ENCODE results near the gene HDX.
"Not testable (repeated sequence)": the region's sequence is repeated elsewhere in the genome, so short reads cannot be mapped to it uniquely, and the experiment has no call there.

HDX gene, protein sequence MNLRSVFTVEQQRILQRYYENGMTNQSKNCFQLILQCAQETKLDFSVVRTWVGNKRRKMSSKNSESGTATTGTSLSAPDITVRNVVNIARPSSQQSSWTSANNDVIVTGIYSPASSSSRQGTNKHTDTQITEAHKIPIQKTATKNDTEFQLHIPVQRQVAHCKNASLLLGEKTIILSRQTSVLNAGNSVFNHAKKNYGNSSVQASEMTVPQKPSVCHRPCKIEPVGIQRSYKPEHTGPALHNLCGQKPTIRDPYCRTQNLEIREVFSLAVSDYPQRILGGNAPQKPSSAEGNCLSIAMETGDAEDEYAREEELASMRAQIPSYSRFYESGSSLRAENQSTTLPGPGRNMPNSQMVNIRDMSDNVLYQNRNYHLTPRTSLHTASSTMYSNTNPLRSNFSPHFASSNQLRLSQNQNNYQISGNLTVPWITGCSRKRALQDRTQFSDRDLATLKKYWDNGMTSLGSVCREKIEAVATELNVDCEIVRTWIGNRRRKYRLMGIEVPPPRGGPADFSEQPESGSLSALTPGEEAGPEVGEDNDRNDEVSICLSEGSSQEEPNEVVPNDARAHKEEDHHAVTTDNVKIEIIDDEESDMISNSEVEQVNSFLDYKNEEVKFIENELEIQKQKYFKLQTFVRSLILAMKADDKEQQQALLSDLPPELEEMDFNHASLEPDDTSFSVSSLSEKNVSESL

DNA sequence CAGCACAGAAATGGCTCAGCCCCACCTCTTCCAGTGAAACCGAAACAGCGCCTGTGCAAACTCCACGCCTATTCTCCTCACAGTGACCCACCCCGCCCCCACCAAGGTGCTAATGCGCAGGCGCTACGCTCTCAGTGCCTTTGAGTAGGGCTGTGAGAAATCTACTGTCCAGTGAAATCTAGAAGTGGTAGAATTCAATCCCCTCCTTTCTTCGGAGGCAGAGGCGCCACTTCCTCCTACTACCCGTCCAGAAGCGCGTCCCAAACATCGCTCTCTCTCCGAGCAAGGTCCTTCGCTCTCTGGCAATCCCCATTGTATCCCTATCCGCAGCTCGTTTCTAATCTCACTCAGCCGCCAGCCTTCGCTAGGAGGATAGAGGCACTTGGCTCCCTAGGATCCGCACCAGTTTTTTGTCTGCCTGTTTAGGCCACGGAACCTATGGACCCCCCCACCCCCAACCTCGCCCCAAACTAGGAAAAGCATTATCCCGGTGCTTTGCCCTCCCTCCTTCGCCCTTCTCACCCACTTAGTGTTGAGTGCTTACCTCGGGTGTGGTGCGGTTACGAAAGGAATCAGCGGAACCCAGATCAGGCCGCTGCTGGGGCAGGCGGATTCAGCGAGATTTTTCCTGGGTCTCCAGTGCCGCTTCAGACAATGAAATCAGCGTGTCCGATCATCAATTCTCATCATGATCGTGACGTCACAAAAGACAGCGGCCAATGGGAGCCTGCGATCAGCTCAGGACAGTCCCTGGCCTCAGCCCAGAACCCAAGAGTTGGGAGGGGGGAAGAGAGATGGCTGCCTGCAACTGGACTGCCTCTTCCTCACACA lies at the start of gene HDX:
TSS of gene HDX (minus strand) at position 656 of the 831 bp plus-strand sequence. CDS start 27,056 bp downstream, outside the sequence.
- peak; percentile 79 for DNase-seq

DNA sequence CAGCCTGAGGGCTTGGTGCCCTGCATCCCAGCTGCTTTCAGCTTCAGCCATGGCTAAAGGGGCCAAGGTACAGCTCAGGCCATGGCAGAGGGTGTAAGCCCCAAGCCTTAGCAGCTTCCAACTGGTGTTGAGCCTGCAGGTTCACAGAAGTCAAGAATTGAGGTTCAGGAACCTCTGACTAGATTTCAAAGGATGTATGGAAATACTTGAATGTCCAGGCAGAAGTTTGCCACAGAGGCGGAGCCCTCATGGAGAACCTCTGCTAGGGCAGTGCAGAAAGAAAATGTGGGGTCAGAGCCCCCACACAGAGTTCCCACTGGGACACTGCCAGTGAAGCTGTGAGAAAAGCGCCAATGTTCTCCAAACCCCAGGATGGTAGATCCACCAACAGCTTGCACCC lies 39.1 kb upstream of the HDX start:
- DNase-seq: not testable (repeated sequence)

DNA sequence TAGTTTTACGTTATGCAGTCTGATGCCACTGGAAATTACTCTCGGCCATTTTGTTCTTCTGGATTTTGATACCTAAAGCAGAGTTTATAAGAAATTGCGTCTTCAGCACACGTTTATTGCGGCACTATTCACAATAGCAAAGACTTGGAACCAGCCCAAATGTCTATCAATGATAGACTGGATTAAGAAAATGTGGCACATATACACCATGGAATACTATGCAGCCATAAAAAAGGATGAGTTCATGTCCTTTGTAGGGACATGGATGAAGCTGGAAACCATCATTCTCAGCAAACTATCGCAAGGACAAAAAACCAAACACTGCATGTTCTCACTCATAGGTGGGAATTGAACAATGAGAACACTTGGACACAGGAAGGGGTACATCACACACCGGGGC lies 35.4 kb upstream of the HDX start:
- not testable (repeated sequence) for DNase-seq

DNA sequence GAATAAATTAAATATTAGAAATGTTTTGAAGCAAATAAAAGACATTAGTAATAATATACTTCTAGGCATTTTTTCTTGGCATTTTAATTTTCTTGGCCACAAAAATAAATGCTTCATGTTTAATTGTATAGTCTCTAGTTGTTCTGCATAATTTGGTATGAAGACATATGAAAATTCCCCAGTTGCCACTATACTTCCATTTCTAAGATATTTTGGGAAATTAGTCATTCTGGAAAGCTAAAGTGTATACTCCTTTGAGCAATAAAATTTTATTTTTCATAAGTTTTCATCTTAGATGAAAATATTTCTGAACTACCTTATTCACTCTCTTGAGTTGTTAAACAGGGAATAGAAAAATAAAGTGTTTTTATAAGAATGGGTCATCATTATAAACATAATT lies 13.8 kb downstream of the HDX start:
- no peak for DNase-seq

DNA sequence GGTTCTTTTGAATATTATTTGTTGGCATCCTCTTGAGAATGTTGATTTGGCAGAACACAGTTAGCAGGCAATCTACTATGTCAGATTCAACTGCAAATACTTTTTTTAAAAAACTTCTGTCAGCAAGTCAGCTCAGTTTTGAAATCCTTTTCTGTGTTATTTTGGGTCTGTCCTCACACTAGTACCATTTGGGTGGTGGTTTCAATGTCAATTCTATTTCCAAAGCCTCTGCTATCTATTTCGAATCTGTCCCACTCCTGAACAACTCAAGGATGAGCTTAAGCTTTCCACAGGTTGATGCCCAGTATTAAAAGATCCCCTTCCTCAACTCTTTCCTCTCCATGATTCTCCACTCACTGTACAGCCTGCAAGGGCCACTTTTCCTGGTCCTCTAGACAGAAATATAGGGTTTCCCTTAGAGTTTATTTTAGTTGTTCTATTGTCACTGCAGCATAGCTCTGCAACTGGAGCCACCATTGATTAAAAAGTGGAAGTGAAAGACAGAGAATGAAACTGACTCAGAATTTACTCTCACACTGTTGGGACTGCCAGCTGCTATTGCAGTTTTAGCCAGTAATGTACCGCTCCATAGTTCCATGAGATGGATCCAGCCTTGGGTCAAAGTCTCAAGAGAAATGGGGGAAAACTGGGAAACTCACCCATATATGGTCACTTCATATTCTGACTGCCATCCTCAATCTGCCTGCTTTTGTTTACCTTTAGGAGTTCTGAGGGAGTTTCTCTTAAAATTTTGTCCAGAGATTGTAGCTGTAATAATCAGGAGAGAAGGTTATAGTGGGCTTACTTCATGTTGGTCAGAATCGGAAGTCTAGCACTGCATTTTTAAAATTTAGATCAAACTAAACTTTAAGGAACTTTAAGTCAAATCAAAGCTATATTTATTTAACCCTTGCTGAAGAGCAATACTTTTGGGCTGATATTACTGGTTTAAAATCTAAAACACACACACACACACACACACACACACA lies 14.6 kb downstream of the HDX start:
- DNase-seq: no peak

DNA sequence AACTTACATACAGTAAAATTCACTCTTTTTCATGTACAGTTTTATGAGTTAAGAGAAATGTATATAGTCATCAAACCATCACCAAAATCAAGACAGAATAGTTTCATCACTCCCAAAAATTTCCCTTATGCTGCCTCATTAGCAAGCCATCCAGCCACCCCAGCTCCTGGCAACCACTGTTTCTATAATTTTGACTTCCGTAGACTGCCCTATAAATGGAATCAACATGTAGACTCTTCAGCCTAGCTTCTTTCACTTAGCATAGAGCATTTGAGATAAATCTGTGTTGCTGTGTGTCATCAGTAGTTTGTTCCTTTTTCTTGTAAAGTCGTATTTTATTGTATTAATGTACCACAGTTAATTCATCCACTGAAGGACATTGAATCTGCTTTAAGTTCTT lies 23.2 kb downstream of the HDX start:
- no peak for DNase-seq

DNA sequence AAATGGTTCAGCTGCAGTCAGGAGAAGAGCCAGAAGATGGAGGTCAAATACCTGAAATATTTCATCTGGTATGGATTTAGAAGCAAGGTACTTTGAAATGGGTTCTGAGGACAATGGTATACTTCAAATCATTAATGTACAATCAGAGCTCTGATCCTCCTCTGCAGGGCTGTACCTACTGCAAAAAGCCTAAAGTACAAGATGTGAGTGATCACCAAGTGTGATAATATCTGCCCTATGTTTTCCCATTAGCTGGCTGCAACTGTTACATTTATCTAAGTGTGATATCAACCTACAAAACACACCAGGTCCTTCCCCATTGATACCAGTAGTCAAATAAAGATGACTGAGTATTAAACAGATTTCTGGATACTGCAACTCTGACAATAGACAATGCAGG lies 25.1 kb downstream of the HDX start:
- DNase-seq: no peak

DNA sequence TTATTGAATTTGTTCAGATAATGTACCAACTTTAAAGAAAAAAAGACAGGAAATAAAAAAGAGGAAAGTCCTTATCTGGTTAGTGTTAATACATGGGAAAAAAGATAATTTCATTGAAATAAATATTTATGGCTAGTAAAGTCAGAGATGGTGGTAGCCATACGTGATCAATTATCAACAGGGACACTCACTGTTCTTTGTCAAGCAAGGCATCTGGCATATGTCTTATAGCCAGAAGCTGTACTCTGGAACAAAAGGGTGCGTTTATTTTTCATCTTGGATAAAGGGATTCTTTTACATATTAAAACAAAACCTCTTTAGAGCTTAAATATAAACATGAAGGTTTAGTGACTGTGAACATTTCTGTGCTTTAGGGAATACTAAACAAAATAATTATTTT lies 26.7 kb downstream of the HDX start:
- DNase-seq: no peak

DNA sequence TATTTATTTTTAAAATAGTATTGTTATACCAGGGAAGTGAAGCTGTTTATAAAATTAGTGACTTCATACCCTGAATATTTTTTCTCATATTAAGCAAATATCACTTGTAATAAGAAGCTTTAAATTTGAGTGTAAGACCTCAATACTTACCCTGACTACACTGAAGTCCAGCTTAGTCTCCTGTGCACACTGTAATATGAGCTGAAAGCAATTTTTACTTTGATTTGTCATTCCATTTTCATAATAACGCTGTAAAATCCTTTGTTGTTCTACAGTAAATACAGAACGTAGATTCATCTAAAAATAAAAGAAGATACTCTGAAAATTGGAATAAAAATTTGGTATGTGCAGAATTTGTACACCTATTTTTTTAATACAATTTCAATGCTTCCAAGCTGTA lies 27.2 kb downstream of the HDX start:
- DNase-seq: no peak

DNA sequence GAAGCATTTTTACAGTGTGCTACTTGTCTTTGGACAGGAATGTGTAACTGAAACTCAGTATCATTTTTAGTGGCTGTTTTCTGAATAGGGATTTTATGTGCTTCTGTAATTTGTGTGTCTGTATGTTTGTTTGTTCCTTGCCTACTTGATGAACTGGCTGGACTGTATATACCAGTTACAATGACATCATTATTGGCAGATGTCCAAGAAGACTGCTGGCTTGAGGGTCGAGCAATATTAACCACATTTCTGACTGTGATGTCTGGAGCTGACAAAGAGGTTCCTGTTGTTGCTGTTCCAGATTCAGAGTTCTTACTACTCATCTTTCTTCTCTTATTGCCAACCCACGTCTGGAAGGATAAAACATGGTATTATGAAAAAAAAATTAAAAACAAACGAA lies 33.0 kb downstream of the HDX start:
- DNase-seq: peak; percentile 63

DNA sequence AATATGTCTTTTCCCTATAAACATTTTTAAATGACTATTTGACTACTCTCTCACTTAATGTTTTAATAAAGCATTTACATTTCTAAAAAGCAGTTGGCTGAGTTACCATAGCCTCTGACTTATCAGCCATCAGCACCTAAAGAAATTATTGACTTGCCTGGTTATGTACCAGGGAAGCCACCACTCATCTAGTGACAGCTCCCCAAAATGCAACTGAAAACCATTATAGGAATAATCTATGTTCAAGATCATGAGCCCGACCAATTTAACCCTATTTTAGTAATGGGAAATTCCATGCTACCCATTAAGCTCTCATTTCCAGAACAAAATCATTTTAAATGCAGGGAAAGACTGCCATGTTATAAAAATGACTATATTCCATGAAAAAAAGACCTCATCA lies 34.4 kb downstream of the HDX start:
- no peak for DNase-seq

DNA sequence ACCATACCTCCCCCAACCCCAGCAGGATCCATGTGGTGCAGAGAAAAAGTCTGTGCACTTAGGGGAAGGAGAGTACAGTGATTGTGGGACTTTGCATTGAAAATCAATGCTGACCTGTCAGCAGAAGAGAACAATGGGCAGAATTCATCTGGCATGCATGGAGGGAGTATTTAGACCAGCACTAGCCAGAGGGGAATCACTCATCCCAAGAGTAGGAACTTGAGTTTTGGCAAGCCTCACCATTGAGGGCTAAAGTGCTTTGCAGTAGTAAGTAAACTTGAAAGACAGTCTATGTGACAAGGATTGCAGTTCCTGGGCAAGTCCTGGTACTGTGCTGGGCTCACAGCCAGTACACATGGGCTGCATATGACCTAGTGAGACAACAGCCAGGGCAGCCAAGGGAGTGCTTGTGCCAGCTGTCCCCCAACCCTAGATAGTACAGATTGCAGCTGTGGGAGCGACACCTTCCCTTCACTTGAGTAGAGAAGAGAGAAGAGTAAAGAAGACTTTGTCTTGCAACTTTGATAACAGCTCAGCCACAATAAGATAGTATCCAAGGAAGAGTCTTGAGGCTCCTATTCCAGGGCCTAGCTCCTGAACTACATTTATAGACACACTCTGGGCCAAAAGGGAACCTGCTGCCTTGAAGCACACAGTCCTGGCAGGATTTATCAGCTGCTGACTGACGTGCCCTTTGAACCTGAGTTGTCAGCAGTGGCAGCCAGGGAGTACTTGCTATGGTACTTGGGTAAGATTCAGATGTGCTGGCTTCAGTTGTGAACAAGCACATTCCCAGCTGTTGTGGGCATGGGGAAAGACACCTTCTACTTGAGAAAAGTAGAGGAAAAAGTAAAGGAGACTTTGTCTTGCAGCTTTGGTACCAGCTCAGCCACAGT lies 48.7 kb downstream of the HDX start:
- DNase-seq: no peak

DNA sequence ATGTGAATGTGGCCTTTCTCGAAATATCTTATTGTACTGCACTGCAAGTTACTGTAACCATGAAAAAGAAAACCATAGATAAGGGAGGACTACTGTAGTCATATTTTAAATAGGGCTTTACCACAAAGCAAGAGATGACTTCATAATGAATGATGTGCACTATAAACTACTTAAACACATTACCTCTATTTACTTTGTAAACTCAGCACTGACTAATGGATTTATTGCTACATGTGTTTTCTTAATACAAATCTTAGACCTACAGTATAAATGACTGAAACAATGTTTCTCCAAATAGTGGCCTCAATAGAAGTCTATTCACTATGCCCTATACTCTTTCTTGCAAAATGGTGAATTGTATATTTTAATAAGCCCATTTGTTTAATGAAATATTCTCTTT lies 61.1 kb downstream of the HDX start:
- DNase-seq: no peak

DNA sequence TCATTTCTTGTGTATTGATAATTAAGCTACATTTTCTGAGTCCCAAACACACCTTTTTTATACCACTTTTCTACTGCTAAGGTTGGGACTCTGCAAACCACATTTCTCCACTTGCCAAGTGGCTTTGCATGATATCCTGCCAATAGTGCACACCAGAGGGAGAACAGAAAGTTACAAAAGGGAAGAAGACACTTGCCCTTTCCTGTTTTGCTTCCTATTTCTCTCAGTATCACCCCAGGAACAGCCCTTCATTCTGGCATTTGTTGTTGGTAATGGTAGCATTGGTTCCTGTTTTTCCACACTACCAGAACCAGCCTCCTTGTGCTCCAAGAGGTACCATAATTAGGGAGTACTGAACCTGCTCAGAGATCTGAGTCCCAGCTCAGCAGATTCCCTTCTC lies 87.1 kb downstream of the HDX start:
- no peak for DNase-seq

DNA sequence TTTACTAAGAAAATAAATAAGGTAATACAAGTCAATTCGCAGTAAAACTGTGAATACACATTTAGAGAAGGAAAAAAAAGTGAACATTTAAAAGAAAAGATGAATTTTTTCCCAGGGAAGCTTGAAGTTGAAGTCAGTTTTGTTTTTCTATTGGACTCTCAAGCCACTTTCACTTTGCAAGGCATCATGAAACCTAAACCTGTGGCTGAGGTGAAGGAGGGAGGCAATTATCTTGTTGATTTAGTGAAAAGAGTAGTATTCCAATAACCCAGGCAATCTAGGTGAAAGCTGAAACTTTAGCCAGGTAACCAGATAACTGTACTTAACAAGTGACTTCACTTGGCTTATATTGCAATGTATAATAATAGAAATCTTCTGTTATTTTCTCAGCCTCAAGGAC lies 138.6 kb downstream of the HDX start:
- DNase-seq: peak; percentile 49

DNA sequence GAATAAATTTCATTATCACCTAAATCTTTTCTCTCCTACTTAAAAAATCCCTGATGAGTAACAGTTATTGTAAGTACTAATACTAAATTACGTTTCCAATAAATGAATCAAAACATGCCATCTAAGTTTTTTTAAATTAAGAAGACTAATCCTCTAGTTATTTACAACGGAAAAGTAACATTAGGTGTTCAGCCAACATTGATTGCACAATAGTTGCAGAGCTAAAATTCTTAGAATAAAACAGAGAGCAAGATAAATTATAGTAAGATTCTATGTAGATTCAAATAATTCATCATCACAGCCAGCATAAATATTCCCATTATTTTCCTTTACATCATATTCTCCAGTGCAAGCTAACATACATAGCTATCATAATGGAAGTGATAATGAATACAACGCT lies 139.2 kb downstream of the HDX start:
- DNase-seq: no peak

DNA sequence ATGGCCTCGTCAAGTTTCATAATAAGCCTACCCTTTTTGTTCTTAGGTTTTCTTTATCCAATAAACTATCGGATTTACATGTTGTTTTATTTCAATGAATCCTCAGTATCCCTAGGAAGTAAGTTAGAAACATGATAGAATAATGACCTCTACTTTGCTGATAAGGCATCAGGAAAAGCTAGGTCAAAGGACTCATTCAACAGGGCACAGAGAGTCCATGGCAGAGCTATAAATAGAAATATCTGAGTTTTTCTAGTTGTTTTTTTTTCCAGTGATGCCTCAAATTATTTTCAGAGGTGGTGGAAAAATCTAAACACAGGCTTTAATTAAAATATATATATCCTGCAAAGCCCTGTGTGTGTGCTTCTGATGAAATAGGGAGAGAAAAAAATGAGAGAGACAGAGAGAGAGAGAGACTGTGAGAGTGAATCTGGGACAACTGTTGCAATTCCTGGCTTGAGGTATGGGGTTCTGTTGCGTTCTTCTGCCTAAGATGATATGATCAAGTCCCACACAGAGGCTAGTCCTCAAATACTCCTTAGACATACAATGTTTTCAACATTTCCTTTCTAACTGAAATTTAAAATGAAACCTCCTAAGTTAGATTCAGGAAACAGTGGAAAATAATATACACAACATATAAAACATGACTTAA lies 139.9 kb downstream of the HDX start:
- DNase-seq: no peak

DNA sequence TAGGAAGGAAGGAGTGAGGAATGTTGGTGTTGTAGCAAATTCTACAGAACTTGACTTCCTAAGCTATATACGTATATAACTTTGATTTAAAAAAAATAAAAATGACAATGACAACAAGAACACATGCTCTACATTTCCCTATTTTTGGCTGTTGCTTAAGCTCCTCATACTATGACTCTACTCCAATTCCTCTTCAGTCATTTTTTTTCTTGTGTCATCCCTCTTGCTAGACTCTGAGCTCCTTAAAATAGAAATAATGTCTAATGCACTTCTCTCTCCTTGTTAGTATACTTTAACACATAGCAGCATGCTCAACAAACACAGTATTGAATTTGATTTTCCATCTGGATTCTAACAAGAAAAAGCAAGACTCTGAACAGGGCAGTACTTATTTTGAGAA lies 144.0 kb downstream of the HDX start:
- no peak for DNase-seq

DNA sequence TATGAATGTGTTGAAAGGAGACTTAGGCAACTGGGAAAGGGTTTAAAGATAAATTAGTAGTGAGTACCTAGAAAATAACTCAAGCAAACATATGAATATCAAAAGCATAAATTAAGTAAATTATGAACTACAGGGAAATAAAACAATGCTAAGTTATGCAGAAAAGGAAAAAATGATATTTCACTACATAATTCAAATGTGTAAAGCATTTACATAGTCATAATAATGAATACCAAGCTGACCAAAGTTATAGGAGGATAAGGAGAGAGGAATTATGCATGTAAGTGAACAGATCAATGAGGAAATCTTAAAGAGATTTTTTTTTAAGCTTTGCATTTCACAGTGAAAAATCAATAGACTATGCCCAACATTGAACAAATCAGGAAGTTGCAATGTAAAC lies 145.0 kb downstream of the HDX start:
- DNase-seq: no peak

DNA sequence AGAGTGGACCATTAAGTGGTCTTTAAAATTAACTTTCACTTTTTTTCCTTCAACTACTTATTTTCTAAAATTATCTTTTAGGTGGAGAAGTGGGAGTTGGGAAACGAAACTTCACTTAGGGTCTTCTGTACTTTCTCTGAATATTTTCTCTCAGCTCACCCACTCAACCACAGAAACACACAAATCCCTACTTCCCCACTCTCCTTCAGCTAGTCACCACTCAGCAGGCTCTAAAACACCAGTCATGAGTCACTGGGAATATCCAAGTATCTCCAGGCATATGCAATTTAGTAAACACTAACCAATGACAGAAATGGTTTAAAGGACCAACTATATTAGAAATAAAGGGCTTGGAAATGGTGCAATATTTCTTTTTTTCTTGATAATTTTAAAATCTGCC lies 161.3 kb downstream of the HDX start:
- no peak for DNase-seq

Data from NCI-H1105 treated with DMSO at 0.1 percent for 48 hours (cell line).